ENCODE measurements around the gene PSMD5.

PSMD5 gene

DNA sequence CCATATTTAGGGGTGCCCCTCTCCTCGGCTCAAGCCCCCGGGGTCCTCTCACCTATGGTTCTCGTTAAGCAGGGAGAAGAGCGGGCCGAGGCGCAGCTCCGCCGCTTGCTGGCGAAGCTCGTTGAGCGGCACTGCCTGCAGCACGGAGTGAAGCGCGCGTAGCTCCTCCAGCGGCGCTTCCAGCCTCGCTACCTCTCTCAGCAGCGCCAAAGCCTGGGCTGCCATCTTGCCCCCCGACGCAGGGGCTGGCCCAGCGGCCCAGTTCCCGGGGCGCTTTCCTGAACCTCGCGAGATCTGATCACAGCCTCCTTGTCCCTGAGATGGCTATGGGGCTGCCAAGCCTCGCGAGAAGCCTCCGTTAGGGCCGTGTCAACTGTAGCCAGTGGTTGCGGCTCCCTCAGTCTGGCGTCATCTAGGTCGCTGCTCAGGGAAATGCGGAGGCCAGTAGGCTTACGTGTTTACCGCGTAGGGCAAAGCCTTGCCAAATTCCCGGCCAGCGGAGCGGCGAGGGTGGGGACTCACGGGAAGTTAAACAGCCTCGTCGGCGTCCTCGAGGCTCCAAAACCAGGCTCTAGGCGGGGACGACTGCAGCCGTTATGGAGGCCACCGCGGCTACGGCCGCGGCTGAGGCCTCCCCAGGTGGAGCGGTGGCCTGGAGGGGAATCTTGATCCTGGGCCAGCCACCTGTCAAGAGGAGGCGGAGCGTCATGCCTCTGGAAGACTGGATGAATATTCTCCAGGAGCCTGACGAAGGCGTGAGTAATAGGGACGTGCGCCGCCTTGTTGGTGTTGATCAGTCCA is at the start of gene PSMD5:
TSS of gene PSMD5 (minus strand) at position 238 of the 801 bp plus-strand sequence. CDS start at position 225, 13 bp downstream.
- DNase-seq, result peak; percentile 86

GRCh38 chr9:120891884-120892747 is 49.4 kb upstream of the PSMD5 start:
- no peak for DNase-seq

DNA sequence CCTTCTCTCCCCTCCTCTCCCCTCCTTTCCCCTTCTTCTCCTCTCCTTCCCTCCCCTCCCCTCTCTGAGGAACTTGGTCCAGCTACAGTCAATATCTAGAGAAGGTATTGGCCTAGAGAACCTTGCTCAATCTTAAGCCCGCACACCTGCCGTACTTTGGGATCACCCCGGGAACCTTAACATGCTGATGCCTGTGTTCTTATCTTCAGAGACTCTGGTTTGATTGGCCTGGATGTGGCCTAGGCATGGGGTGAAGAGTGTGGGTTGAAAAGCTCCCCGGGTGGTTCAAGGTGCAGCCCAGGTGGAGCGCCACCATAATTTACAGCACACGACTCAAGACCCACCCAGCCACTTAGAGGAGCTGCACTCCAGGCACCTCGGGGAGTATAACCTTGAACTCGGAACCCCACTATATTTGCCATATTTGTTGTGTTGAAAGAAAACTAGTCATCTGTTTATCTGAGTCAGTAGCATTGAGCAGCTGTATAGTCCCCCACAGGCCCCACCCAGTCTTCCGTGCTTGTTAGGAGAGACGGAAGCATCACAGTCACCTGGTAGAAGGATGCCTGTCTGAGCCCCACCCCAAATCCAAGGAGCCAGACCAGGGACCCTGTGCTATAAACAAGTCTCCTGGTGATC is 48.6 kb upstream of the PSMD5 start:
- no peak for DNase-seq

DNA sequence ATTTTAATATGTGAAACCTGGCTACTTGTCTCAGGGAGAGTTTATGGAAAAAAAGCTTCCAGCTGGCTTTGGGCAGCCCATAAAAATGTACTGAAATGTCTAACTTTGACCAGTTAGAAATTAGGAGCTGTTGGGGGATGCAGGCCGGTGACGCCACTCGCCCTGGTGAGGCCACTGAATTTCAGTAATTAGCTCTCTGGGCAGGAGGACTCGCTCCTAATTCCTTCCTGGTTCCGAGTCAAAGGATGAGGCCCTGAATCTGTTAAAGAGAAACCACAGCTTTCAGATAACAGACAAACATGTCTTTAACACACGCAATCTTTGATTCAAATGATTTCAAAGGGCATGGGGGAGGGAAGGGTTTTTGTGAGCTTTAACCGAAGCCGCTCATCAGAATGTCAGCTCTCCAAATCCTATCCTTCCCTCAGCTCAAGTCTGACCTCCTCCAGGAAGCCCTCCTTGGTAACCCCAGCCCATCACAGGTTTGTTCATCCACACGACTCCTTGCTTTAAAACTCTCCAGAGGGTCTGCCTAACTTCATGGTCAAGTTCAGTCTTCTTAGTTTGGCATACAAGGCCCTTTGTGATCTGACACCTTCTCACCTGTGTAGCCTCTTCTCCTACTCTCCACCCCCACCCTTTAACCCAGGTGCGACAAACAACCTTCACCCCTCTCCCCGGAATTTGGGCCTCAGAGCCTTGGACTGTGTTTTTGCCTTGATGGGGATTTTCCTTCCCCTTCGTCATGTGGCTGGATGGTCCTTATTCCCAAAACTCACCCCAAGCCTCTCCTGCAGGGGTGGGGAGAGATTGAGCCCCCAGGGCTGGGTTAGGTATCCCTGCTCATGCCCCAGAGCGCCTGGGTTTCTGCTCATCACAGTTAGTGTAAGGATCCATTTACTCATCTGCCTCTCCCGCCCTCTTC is 47.9 kb upstream of the PSMD5 start:
- DNase-seq, result no peak

DNA sequence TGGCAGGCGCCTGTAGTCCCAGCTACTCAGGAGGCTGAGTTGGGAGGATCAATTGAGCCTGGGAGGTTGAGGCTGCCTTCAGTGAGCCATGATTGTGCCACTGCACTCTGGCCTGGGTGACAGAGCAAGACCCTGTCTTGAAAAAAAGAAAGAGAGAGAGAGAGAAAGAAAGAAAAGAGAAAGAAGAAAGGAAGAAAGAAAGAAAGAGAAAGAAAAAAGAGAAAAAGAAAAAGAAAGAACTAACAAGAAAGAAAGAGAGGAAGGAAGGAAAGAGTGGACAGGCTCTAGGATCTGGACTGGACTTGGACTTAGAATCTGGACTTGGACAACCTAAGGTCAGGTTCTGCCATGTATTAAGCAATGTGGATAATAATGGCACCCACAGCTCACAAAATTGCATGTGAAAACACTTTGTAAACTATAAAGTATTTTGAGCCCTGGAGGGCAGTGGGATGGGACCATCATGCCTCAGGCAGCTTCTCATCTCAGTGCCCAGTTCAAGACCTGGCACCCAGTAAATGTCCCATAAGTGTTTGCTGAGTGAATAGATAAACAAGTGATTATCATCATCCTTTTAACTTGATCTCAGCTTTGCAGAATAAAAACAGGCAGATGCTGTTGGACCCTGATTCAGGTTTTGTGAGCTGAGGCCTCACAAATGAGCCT is 47.0 kb upstream of the PSMD5 start:
- DNase-seq, result no peak

DNA sequence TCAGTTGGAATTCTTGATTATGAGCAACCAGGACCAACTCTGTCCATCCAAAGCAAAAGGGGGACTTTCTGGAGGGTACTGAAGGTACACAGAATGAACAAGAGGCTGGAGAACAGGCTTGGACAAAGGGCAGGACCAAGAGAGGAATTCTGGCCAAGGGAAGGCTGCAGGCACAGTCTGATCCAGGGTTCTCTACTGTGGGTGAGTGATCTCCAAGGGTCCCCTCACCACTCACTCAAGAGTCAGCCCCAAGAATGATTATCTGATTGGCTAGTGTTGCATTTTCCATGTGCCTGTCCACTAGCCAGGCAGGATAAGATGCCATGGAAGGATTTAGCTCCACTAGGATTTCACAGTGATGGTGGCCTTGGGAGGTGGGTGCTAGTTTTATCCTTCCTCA is 45.9 kb upstream of the PSMD5 start:
- DNase-seq, result no peak

- DNase-seq, result no peak
Observed at GRCh38 chr9:120886490-120886967, 43.8 kb upstream of the PSMD5 start.

DNA sequence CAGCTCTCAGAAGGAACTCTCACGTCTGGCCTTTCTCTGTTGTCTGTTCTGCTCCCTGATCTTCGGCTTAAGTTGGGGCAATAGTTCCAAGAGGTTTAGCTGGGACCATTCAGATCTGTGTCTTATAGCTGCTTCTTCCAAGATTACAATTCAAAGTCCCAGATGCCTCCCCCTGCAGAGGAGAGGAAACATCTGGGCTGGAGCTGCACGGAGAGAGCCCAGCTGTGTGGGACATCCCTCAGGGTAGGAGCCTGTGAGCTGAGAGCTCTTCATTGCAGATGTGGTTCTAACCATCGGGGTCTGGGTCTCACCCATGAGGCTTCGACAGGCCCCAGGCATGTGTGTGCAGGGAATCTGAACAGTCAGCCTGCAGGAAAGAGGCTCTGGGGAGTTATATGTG is 43.2 kb upstream of the PSMD5 start:
- DNase-seq, result no peak

GRCh38 chr9:120885457-120885856 is 42.7 kb upstream of the PSMD5 start:
- DNase-seq, result no peak

DNA sequence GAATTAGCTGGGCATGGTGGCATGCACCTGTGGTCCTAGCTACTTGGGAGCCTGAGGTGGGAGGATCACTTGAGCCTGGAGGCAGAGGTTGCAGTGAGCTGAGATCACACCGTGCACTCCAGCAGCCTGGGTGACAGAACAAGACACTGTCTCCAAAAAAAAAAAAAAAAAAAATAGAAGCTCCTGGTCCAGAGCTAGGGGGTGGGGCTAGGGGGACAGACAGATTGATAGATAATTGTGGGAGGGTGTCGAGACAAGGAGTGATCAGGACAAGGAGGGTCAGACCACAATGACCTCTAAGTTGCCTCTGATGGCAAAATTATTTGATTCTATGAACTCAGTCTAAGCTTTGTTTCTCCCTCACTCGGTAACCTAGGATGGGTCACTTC is 40.9 kb upstream of the PSMD5 start:
- DNase-seq, result no peak

- no peak for DNase-seq
Observed at GRCh38 chr9:120882935-120883607, 40.3 kb upstream of the PSMD5 start.

DNA sequence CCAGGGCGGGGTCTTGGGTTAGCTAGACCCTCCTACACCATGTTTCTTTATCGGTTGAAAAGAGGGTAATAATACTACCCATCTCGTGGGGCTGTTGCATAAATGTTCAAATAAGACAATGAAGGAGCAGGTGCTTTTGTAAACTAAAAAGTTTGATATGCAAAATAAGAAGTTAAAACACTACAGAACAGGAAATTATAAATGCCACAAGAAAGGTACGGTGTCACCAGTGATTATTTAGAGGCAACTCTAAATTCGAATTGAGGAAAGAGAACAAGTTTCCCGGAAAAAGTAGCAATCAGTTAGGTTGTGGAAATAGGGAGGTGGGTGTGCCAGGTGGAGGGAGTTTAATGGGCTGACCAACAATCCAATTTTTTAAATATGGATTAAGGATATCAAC is 36.7 kb upstream of the PSMD5 start:
- no peak for DNase-seq

- no peak for DNase-seq
Observed at GRCh38 chr9:120878188-120879130, 35.7 kb upstream of the PSMD5 start.

DNA sequence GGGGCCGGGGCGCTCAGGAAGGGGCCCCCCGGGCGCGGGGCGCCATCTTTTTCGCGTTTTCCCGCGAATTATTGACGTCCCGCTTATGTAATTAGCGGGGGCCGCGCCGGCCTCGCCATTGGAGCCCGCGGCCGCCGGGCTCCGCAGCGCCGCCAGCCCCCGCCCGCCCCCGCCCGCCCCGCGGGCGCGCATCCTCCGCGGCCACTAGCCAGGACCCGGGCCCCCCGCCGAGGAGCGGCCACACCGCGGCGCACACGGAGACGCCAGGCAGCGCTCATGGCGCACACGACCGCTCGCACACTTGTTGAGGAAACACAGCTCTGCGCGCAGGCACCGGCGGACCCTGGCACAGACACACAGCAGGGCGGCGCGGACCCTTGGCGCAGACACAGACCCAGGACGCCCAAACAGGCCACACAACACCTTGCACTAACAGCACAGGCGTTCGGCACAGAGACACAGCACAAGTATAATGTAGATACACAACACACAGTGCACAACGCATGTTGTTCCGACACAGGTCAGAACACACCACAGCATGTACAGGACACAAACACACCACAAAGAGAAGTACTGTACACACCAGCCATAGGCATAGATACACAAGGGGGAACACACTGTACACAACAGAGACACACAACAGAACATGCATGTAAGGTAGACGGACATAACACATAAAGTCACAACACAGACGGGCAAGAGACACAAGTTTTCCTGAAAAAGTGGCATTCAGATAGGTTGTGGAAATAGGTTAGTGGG is 34.7 kb upstream of the PSMD5 start:
- DNase-seq, result peak; percentile 69

DNA sequence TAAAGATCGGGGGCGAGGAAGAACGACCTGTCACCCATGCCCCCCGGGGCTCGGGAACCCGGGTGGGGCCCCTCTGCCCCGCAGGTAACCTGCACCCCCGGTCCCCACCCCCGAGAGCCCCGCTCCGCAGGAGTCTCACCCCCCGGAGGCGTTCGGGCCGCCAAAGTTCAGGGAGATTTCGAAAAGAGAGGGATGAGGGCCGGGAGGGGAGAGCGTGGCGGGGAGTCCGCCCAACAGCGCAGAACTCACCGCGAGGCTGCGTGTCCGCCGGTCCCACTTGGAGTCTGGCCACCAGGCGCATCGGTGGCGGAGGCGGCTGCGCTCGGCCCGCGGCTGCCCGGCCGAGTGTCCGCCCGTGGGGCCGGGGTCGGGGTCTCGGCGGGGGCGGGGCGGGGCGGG is 34.1 kb upstream of the PSMD5 start, which contains the start of gene PHF19:
TSS of gene PHF19 (minus strand) at position 347 of the 399 bp plus-strand sequence. CDS start 2,447 bp downstream, outside the sequence.
- DNase-seq, result no peak

GRCh38 chr9:120875954-120876841 is 33.5 kb upstream of the PSMD5 start:
- DNase-seq, result peak; percentile 91

DNA sequence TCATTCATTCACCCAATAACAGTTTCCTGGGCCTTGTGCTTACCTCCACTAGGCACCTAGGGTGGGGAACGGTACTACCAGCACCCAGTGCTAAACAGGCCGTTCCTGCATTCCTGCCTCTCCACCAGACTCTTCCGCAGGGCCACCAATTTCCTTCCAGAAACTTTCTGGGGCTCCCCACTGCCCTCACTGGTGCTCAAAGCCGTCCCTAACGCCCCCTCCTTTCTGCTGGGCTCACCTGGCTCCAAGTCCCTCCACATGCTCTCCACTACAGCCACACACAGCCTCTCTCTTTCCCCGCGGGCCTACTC is 32.9 kb upstream of the PSMD5 start:
- DNase-seq, result no peak

- no peak for DNase-seq
Observed at GRCh38 chr9:120875195-120875565, 32.5 kb upstream of the PSMD5 start.

Measured in GDM1 (cell line).